ENCODE data around the gene NDE1.
A peak's percentile ranks its signal among the peaks of the same experiment; 100 is the strongest.
"Not testable (repeated sequence)": the region's sequence is repeated elsewhere in the genome, so short reads cannot be mapped to it uniquely, and the experiment has no call there.

NDE1 gene, protein sequence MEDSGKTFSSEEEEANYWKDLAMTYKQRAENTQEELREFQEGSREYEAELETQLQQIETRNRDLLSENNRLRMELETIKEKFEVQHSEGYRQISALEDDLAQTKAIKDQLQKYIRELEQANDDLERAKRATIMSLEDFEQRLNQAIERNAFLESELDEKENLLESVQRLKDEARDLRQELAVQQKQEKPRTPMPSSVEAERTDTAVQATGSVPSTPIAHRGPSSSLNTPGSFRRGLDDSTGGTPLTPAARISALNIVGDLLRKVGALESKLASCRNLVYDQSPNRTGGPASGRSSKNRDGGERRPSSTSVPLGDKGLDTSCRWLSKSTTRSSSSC
- total RNA-seq = 85.9 to 104 (median 89.6) reads per million in 3 donors

DNA sequence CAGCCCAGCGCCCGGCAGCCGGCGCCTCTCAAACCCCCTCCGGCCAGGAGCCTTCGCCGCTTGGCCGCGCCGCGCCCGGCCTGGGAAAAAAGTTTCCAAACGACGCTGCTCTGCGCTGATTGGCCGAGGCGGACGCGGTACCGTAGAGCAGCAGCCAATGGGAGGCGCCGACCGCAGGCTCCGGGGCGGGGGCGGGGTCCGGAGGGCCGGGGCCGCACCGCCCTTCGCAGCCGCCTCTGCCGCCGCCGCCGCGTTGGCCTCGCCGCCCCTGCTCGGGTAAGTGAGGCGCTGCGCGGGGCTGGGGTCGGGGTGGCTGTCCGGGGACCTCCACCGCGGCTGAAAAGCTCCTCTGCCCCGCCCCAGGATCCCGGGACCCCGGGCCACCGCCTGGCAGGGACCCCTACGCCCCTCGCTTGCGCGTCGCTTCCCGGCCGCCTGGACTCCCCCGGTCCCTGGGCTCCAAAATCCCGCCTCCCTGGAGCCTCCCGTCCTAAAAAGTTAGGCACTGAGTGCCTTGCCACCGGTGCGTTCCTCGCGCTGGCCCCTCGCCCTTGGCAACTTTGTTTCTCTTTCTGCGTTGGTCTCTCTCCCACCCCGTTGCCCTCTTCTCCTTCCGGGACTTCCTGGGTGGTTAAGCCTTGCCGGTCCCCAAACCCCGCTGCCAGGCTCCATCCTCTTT is at the start of gene NDE1:
Gene NDE1, plus strand, starts transcription at position 227 of the 679 bp plus-strand sequence. CDS start 14,534 bp downstream, outside the sequence.
- H3K27ac ChIP-seq (ENCODE audit: insufficient read depth, low read length, poor library complexity, severe bottlenecking) = peak within 1 kb of the TSS; percentile 98
- H3K27me3 ChIP-seq (replicated peaks; ENCODE audit: control insufficient read depth, insufficient read depth, low read length, poor library complexity, severe bottlenecking) = no peaks in the 10 kb centered on the region
- peak; percentile 81 to 88 (median 83) for DNase-seq
- no peaks in the 10 kb centered on the region for H3K9me3 ChIP-seq (ENCODE audit: control insufficient read depth, low read length)
- peaks cover 13% of the 10 kb centered on the region for H3K4me1 ChIP-seq (ENCODE audit: control insufficient read depth, insufficient read depth, low read length, poor library complexity, severe bottlenecking)
- peaks cover 3% of the 10 kb centered on the region for H3K36me3 ChIP-seq (ENCODE audit: control insufficient read depth, insufficient read depth, low read length)
- H3K4me3 ChIP-seq (ENCODE audit: insufficient read depth, low read depth, low read length, poor library complexity, severe bottlenecking) = peak within 1 kb of the TSS; percentile 77

DNA sequence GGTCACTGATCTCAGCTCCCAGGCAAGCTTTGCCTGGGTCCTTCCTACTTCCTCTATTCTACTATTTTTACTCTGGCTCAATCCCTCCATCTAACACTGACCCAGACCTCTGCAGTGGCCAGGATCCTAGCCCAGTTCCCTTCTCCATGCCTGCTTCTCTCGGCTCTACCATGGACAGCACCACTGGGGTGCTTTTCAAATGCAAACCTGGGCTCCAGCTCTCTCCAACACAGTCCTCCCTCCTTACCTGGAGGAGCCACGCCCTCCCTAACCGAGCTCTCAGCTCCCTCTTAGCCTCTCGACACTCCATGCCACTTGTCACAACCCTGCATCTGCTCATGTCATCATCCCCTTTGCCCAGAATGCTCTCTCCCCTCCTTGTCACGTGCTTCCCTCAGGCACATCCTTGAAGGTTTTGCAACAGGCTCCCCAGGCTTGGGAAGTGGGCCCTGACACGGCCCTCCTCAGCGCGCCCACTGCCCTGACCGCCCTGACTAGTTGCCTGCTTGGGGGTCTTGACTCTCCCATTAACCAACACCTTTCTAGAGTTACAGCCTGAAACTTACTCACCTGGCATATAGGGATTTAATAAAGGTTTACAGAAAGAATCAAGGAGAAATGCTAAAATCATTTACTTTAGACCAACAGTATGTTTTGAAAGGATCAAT is 48.7 kb upstream of the NDE1 start:
- no peak overlapping the region for H3K27ac ChIP-seq (ENCODE audit: insufficient read depth, low read length, poor library complexity, severe bottlenecking)
- no peaks in the 10 kb centered on the region for H3K27me3 ChIP-seq (replicated peaks; ENCODE audit: control insufficient read depth, insufficient read depth, low read length, poor library complexity, severe bottlenecking)
- no peak overlapping the region for H3K4me3 ChIP-seq (ENCODE audit: insufficient read depth, low read depth, low read length, poor library complexity, severe bottlenecking)
- no peak for DNase-seq
- H3K9me3 ChIP-seq (ENCODE audit: control insufficient read depth, low read length) = no peaks in the 10 kb centered on the region
- no peaks in the 10 kb centered on the region for H3K4me1 ChIP-seq (ENCODE audit: control insufficient read depth, insufficient read depth, low read length, poor library complexity, severe bottlenecking)
- H3K36me3 ChIP-seq (ENCODE audit: control insufficient read depth, insufficient read depth, low read length) = peaks cover 99% of the 10 kb centered on the region

DNA sequence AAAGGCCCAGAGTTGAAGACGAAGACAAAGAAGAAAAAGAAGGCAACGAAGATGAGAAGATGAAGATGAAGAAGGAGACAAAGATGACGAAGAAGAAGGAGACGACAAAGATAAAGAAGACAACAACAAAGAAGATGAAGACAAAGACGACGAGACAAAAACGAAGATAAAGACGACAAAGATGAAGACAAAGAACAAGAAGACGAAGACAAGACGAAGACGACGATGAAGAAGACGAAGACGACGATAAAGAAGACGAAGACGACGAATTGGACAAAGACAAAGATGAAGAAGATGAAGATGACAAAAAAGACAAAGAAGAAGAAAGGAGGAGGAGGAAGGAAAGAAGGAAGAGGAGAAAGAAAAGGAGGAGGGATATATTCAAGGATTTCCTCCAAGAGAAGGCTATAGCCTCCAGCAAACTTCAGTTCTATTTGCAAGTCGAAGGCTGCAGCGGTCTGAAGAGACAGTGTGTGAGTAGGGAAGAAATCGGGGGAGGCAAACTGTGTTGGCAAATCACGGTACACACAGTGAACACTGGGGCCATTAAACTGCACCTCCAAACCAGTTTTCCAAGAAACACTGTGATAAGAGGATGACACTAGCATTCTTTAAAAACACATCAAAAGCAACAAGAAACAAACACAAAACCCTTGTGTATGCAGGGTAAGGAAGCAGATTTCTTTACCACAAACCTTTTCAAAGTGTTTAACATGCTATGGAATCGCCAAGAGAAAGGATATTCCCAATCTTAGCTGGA is 47.6 kb upstream of the NDE1 start:
- Histone ChIP-seq H3K27me3 (replicated peaks; ENCODE audit: control insufficient read depth, insufficient read depth, low read length, poor library complexity, severe bottlenecking) (no peaks in the 10 kb centered on the region), H3K27ac (ENCODE audit: insufficient read depth, low read length, poor library complexity, severe bottlenecking) (no peak overlapping the region), H3K9me3 (ENCODE audit: control insufficient read depth, low read length) (no peaks in the 10 kb centered on the region), H3K4me1 (ENCODE audit: control insufficient read depth, insufficient read depth, low read length, poor library complexity, severe bottlenecking) (no peaks in the 10 kb centered on the region), H3K36me3 (ENCODE audit: control insufficient read depth, insufficient read depth, low read length) (peaks cover 98% of the 10 kb centered on the region), H3K4me3 (ENCODE audit: insufficient read depth, low read depth, low read length, poor library complexity, severe bottlenecking) (no peak overlapping the region)
- DNase-seq = no peak

DNA sequence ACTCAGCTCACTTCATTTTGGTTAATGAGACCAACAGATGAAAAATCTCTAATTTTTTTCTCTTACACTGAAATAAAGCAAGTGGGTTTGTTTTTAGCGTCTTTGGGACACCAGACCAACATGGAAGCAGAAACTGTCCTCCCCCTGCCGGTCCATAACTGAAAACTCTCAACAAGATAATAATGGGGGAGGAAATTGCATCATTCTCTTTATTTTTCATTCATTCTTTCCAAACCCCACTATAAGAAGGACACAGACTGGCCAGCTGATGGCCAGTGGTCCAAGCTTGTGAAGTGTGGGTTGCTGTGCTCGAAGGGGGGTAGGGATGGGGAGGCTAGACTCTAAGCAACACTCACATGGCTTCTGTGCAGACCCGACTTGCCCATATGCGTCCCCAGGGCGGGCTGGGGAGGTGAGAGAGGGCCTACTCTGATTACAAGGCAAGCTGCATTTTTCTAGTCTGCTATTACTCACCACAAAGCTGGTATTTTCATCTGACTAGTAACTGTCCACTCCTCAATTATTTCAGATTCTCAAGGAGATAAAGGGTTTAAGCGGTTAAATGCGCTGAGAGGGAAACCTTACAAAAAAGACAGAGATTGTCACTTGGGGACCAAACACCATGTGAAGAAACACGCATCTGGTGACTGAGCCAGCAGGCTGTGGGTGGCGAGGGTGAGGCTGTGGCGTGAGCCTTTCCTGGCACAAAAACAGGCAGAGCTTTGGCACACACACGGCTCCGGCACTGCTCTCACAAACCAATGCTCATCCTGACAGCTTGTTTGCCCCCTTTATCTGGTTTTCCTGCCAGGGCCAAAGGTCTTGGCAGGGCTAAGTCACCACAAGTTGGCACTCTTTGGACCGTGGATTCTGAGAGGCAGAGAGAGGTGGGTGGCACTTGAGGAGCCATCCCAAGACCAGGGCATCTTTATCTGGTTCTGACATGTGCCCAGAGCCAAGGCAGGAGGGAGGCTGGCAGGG is 45.3 kb upstream of the NDE1 start:
- peaks cover 96% of the 10 kb centered on the region for H3K36me3 ChIP-seq (ENCODE audit: control insufficient read depth, insufficient read depth, low read length)
- H3K4me3 ChIP-seq (ENCODE audit: insufficient read depth, low read depth, low read length, poor library complexity, severe bottlenecking) = no peak overlapping the region
- H3K27ac ChIP-seq (ENCODE audit: insufficient read depth, low read length, poor library complexity, severe bottlenecking) = no peak overlapping the region
- no peaks in the 10 kb centered on the region for H3K4me1 ChIP-seq (ENCODE audit: control insufficient read depth, insufficient read depth, low read length, poor library complexity, severe bottlenecking)
- no peak for DNase-seq
- no peaks in the 10 kb centered on the region for H3K27me3 ChIP-seq (replicated peaks; ENCODE audit: control insufficient read depth, insufficient read depth, low read length, poor library complexity, severe bottlenecking)
- H3K9me3 ChIP-seq (ENCODE audit: control insufficient read depth, low read length) = no peaks in the 10 kb centered on the region

DNA sequence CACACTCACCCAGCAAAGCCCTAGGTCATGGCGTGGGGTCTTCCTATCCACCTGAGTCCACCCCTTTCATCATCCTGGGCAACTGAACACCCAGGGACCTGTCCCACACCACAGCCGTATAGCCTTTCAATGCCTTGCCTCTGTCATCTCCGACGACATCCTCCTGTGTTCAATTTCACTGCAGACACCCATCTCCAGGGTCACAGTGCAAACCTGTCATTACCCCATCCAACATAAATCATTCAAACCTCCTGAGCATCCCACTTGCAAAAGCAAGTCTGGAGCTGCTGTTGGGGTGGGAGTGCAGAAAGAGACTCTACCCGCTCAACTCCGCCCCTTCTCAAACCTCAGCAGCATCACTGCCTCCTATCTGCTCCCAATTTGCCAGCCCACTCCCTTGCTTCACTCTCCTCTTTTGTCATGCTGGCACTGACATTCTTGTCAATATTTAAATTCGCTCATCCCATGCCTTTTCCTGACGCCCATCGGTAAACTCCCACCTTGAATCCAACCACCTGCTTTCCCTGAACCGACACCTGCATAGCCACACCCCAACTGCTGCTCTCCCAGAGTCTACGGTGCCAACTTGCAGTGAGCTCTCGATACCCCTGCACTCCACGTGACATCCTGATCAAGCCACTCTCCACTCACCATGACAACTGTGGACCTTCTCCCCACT is 44.1 kb upstream of the NDE1 start:
- peaks cover 95% of the 10 kb centered on the region for H3K36me3 ChIP-seq (ENCODE audit: control insufficient read depth, insufficient read depth, low read length)
- no peaks in the 10 kb centered on the region for H3K4me1 ChIP-seq (ENCODE audit: control insufficient read depth, insufficient read depth, low read length, poor library complexity, severe bottlenecking)

DNA sequence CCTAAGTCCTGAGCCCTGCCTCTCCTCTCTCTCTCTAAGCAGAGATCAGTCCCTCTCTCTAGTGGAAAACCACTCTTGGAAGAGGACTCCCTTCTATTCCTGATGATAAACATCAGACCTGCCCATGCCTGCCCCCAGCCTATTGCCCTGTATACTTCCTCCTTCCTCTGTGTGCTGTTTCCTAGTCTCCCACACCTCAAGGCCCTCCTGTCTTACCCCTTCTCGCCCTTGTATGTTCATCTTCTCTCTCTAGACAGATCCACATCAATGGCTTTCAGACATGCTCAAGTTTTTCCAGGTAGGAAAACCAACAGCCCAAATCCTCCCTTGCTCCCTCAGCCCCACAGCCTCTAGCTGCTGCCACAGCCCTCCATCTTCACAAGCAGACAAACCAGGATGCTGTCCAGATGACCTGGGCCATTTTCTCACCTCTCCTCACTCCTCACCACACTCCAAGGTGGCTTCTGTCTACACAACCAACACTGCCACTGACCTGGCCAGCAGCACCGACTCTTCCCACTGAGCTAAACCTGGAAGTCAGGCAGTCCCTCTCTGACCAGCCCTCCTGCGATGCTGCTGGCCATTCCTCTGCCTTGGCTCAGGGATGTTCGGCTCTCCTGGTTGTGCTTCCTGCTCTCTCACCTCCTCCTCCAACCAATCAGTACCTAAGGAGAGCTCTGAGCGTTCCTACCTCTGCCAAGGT is 43.4 kb upstream of the NDE1 start:
- no peaks in the 10 kb centered on the region for H3K9me3 ChIP-seq (ENCODE audit: control insufficient read depth, low read length)
- H3K27ac ChIP-seq (ENCODE audit: insufficient read depth, low read length, poor library complexity, severe bottlenecking) = no peak overlapping the region
- peaks cover 94% of the 10 kb centered on the region for H3K36me3 ChIP-seq (ENCODE audit: control insufficient read depth, insufficient read depth, low read length)
- DNase-seq = no peak
- no peak overlapping the region for H3K4me3 ChIP-seq (ENCODE audit: insufficient read depth, low read depth, low read length, poor library complexity, severe bottlenecking)
- no peaks in the 10 kb centered on the region for H3K4me1 ChIP-seq (ENCODE audit: control insufficient read depth, insufficient read depth, low read length, poor library complexity, severe bottlenecking)
- H3K27me3 ChIP-seq (replicated peaks; ENCODE audit: control insufficient read depth, insufficient read depth, low read length, poor library complexity, severe bottlenecking) = no peaks in the 10 kb centered on the region

More for the DNA sequence above, 44.1 kb upstream of the NDE1 start:
- no peak for DNase-seq
- H3K27ac ChIP-seq (ENCODE audit: insufficient read depth, low read length, poor library complexity, severe bottlenecking) = no peak overlapping the region
- H3K4me3 ChIP-seq (ENCODE audit: insufficient read depth, low read depth, low read length, poor library complexity, severe bottlenecking) = no peak overlapping the region
- no peaks in the 10 kb centered on the region for H3K9me3 ChIP-seq (ENCODE audit: control insufficient read depth, low read length)
- no peaks in the 10 kb centered on the region for H3K27me3 ChIP-seq (replicated peaks; ENCODE audit: control insufficient read depth, insufficient read depth, low read length, poor library complexity, severe bottlenecking)

DNA sequence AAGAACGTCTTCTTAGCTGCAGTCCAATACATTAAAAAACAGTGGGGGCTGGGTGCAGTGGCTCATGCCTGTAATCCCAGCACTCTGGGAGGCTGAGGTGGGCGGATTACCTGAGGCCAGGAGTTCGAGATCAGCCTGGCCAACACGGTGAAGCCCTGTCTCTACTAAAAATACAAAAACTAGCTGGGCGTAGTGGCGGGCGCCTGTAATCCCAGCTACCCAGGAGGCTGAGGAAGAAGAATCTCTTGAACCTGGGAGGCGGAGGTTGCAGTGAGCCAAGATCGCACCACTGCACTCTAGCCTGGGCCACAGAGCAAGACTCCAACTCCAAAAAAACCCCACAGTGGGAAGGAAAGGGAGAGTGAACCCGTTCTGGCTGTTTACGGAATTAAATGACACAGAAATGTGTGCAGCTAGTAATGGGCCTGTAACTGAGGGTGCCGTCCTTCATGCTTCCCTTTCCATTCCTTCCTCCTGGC is 42.8 kb upstream of the NDE1 start:
- H3K27ac ChIP-seq (ENCODE audit: insufficient read depth, low read length, poor library complexity, severe bottlenecking); H3K9me3 ChIP-seq (ENCODE audit: control insufficient read depth, low read length); DNase-seq; H3K4me3 ChIP-seq (ENCODE audit: insufficient read depth, low read depth, low read length, poor library complexity, severe bottlenecking); H3K27me3 ChIP-seq (replicated peaks; ENCODE audit: control insufficient read depth, insufficient read depth, low read length, poor library complexity, severe bottlenecking); H3K4me1 ChIP-seq (ENCODE audit: control insufficient read depth, insufficient read depth, low read length, poor library complexity, severe bottlenecking): not testable (repeated sequence)
- peaks cover 94% of the 10 kb centered on the region for H3K36me3 ChIP-seq (ENCODE audit: control insufficient read depth, insufficient read depth, low read length)

DNA sequence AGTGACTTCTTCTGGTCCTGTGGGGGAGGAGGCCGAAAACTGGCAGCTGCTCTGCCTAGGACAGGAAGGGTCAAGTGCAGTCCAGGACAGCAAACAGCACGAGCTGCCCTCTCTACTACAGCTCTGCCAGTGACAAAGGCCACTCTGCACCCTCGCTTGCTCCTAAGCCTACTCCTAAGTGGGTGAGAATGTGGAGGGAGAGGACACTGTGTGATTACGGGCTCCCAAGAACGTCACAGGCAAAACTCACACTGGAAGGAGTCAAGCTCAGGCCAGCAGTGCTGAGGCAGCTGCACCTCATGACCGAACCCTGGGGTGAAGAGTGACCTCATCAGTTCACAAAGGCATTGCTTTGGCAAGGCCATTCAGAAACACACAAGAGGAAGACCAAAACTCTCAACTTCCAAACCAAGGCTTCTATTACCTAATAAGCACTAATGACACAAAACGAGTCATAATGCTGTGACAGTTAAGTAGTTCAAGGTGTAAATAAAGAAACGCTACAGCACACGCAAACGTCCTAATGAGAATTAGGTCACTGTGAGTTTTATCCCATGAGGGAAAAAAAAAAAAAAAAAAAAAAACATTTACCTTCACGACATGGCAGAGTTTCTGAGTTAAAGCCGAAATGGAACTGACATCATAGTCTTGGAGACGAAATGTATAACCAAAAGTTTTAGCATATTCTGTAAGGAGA is 42.2 kb upstream of the NDE1 start:
- no peak overlapping the region for H3K27ac ChIP-seq (ENCODE audit: insufficient read depth, low read length, poor library complexity, severe bottlenecking)
- no peak for DNase-seq
- peaks cover 94% of the 10 kb centered on the region for H3K36me3 ChIP-seq (ENCODE audit: control insufficient read depth, insufficient read depth, low read length)
- no peaks in the 10 kb centered on the region for H3K27me3 ChIP-seq (replicated peaks; ENCODE audit: control insufficient read depth, insufficient read depth, low read length, poor library complexity, severe bottlenecking)
- no peaks in the 10 kb centered on the region for H3K4me1 ChIP-seq (ENCODE audit: control insufficient read depth, insufficient read depth, low read length, poor library complexity, severe bottlenecking)
- no peak overlapping the region for H3K4me3 ChIP-seq (ENCODE audit: insufficient read depth, low read depth, low read length, poor library complexity, severe bottlenecking)
- no peaks in the 10 kb centered on the region for H3K9me3 ChIP-seq (ENCODE audit: control insufficient read depth, low read length)

All from effector memory CD4-positive, alpha-beta T cell (primary cell).